Measurements from ENCODE around the gene GTPBP8. TPM values are rescaled to one million over a fixed set of nuclear protein-coding genes. Genes with fewer than 3 reads are reported as not detected.

Gene GTPBP8
- total and polyA plus RNA-seq, 12 donors = 4.5 to 39.6 (median 18.1) TPM

DNA sequence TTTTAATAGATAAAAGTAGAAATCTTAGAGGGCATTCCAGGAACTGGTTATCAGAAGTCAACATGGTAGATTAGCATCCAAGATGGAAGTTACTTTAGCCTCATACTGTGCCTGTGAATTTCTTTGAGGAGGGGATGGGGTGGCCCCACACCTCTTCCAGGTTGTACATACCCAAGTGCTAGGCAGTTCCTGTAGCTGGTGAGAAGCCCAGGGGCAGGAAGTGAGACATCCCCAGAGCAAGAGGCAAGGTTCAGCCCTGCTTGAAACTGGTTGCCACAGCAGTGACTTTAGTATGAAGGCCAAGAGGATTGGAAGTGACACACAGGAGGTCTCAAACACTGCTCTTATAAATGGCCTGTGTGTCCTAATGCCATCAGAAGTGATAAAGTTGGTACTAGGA lies 11.9 kb downstream of the GTPBP8 start:
- Histone ChIP-seq H3K4me3 (no peak overlapping the region), H3K9me3 (replicated peaks in 1 of 3) (no peaks in the 10 kb centered on the region), H3K36me3 (replicated peaks in 1 of 2) (peaks cover 0 to 57% of the 10 kb centered on the region in 2 donors), H3K27me3 (no peaks in the 10 kb centered on the region), H3K27ac (peak overlapping the region in 1 of 5 donors; percentile 2), H3K4me1 (replicated peaks in 1 of 2) (no peaks in the 10 kb centered on the region)
- no peak for TF ChIP-seq POLR2A (IDR thresholded peaks at IDR 0.05)
- TF ChIP-seq, protein P1, sequence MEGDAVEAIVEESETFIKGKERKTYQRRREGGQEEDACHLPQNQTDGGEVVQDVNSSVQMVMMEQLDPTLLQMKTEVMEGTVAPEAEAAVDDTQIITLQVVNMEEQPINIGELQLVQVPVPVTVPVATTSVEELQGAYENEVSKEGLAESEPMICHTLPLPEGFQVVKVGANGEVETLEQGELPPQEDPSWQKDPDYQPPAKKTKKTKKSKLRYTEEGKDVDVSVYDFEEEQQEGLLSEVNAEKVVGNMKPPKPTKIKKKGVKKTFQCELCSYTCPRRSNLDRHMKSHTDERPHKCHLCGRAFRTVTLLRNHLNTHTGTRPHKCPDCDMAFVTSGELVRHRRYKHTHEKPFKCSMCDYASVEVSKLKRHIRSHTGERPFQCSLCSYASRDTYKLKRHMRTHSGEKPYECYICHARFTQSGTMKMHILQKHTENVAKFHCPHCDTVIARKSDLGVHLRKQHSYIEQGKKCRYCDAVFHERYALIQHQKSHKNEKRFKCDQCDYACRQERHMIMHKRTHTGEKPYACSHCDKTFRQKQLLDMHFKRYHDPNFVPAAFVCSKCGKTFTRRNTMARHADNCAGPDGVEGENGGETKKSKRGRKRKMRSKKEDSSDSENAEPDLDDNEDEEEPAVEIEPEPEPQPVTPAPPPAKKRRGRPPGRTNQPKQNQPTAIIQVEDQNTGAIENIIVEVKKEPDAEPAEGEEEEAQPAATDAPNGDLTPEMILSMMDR (IDR thresholded peaks at IDR 0.05) = no peak
- intact Hi-C loops (cut with DNase I) = no loop called here
- no peak for DNase-seq

DNA sequence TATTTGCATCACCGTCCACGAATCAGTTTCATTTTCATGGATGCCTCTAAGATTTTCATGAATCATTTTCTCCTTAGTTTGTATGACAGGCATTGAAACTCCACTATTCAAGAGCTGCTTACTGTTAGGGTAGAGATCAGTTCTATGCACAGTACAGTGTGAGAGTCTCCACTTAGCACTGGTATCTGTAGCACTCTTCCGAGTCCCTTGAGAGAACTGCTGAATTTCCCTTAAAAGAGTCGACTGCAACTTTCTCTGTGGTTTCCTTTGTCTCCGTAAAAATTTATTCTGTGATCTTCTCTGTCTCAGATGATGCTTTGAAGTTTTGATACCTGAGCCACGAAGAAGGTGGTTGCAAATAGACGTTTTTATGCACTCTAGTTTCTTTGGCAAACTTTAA lies 14.8 kb downstream of the GTPBP8 start:
- DNase-seq = no peak
- TF ChIP-seq, protein P1 (IDR thresholded peaks at IDR 0.05) = no peak
- no peak for TF ChIP-seq POLR2A (IDR thresholded peaks at IDR 0.05)
- H3K4me1 ChIP-seq (replicated peaks in 1 of 2) = no peaks in the 10 kb centered on the region
- WGBS, 4 donors = 83 to 87% (median 85%) methylated on average over 7 of the region's 7 CpGs
- no peaks in the 10 kb centered on the region for H3K27me3 ChIP-seq
- no peak overlapping the region for H3K27ac ChIP-seq
- no peak overlapping the region for H3K4me3 ChIP-seq
- intact Hi-C loops (cut with DNase I) = no loop called here
- peaks cover 0 to 65% of the 10 kb centered on the region in 2 donors for H3K36me3 ChIP-seq (replicated peaks in 1 of 2)
- H3K9me3 ChIP-seq (replicated peaks in 1 of 3) = no peaks in the 10 kb centered on the region

DNA sequence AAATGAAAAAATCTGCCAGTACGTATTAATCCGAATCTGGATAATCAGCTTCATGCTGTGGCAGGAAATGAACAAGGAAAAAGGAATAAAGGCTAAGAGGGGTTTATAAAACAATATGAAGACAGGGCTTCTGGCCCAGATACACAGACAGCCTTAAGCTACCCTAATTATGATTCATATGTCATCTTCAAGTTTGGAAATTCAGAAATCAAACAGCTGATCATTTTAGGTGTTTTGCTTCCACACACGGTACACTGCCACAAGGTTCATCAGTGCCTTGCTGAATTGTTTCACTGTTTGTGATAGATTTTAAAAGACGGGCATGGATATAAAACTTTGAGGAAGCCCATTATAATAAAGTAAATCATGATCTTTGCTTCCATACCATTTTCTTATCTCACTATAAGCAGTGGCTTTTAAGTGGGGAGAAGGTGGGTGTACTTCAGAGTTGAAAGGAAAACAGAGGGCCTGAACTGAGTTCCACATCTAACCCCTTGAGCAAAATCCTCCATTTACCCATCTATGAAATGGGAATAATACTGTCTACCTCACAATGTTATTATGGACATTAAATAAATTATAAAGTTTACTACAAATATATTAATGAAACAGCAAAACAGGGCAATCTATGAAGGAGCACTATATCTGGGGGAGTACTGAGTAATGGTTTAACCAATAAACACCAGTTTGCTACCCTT lies 15.7 kb downstream of the GTPBP8 start:
- WGBS, 4 donors = 80 to 88% (median 87%) methylated on average over 4 of the region's 4 CpGs
- Histone ChIP-seq H3K9me3 (replicated peaks in 1 of 3) (no peaks in the 10 kb centered on the region), H3K4me3 (no peak overlapping the region), H3K36me3 (replicated peaks in 1 of 2) (peaks cover 0 to 60% of the 10 kb centered on the region in 2 donors), H3K27ac (no peak overlapping the region), H3K27me3 (no peaks in the 10 kb centered on the region), H3K4me1 (replicated peaks in 1 of 2) (no peaks in the 10 kb centered on the region)
- no peak for DNase-seq
- TF ChIP-seq POLR2A (IDR thresholded peaks at IDR 0.05) = no peak
- TF ChIP-seq, protein P1 (IDR thresholded peaks at IDR 0.05) = no peak
- intact Hi-C loops (cut with DNase I) = no loop called here

DNA sequence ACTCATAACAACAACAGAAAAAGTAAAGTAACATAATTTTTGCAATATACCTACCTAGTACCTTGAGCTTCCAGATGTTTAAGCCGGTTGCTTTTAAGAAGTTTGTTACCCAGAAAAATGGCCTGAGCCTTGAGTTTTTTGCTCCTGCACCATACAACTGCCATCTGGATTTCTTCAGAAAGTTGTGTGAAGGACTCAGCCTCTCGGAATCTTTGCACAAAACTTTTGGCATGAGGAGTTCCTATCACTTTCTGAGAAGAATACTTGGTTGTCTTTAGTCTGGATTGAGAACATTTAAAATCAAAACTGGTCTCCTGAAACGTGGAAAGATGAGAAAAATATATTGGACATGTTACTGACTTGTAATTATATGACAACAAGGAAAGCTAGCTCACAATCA lies 17.3 kb downstream of the GTPBP8 start:
- intact Hi-C loops (cut with DNase I) = no loop called here
- WGBS, 4 donors = 75 to 85% (median 79%) methylated on average over 3 of the region's 3 CpGs
- Histone ChIP-seq H3K27me3 (no peaks in the 10 kb centered on the region), H3K4me1 (replicated peaks in 1 of 2) (no peaks in the 10 kb centered on the region), H3K27ac (no peak overlapping the region), H3K4me3 (no peak overlapping the region), H3K36me3 (replicated peaks in 1 of 2) (peaks cover 0 to 55% of the 10 kb centered on the region in 2 donors), H3K9me3 (replicated peaks in 1 of 3) (no peaks in the 10 kb centered on the region)
- DNase-seq = no peak
- TF ChIP-seq, protein P1 (IDR thresholded peaks at IDR 0.05) = no peak
- TF ChIP-seq POLR2A (IDR thresholded peaks at IDR 0.05) = no peak

Measured in adrenal gland (tissue), 12 donors.